Gastroesophageal sphincter (tissue), 4 donors: ENCODE results near the gene CRLF2. TPM values are rescaled to one million over a fixed set of nuclear protein-coding genes. Genes with fewer than 3 reads are reported as not detected.

Source experiments
- ATAC-seq: fragments of 150-250 bp; one replicate; pipeline ENCODE4 v1.9.1; 2016; ENCODE audit warnings: mild to moderate bottlenecking, moderate library complexity
- H3K27ac ChIP-seq, 4 donors: fragments of 200-600 bp; sonication (generic) in 3 of 4; 1 replicate in 3 of 4; 2 replicates in 1 of 4; pipeline ENCODE4 v1.5.1; 2016 to 2019
- H3K27me3 ChIP-seq: fragments of 200-600 bp; sonication (generic); one replicate; pipeline ENCODE4 v1.5.1; 2019
- H3K36me3 ChIP-seq, 2 donors: fragments of 200-600 bp; sonication (generic); one replicate each; pipeline ENCODE4 v1.5.1; 2019; ENCODE audit warnings: control low read depth in 1 of 2
- H3K4me1 ChIP-seq, 3 donors: fragments of 200-600 bp; sonication (generic); 1 replicate in 2 of 3; 2 replicates in 1 of 3; pipeline ENCODE4 v1.5.1; 2016 to 2019; ENCODE audit warnings: control low read depth in 2 of 3
- H3K4me3 ChIP-seq, 2 donors: fragments of 200-600 bp; sonication (generic); one replicate each; pipeline ENCODE4 v1.5.1; 2019; ENCODE audit warnings: mild to moderate bottlenecking in 1 of 2, moderate library complexity in 1 of 2
- H3K9me3 ChIP-seq, 3 donors: fragments of 200-600 bp; sonication (generic); one replicate each; pipeline ENCODE4 v1.5.1; 2017 to 2019; ENCODE audit warnings: control low read depth in 2 of 3
- CTCF ChIP-seq, 4 experiments: fragments of 200-600 bp in 2 of 4; fragments of 450-650 bp in 2 of 4; sonication (generic) in 1 of 4; IDR thresholded peaks; one replicate each; pipeline ENCODE4 v1.5.1; 2017 to 2019; ENCODE audit warnings: antibody characterized with exemption in 4 of 4, mild to moderate bottlenecking in 2 of 4, moderate library complexity in 2 of 4
- EP300 ChIP-seq: sonication (generic); formaldehyde crosslinking; IDR thresholded peaks from one replicate; pipeline ENCODE4 v1.6.1; 2017; ENCODE audit warnings: antibody characterized with exemption, mild to moderate bottlenecking
- POLR2A ChIP-seq, 2 donors: fragments of 450-650 bp; IDR thresholded peaks; one replicate each; pipeline ENCODE4 v1.6.1; 2017; ENCODE audit warnings: antibody characterized with exemption in 2 of 2, mild to moderate bottlenecking in 2 of 2, moderate library complexity in 1 of 2
- POLR2AphosphoS5 ChIP-seq: sonication (generic); formaldehyde crosslinking; IDR thresholded peaks from one replicate; pipeline ENCODE4 v1.6.1; 2017; ENCODE audit warnings: antibody characterized with exemption
- WGBS, 2 donors: methylation state at CpG; one replicate each; pipeline ENCODE4 v1.1.5; 2018; ENCODE audit warnings: low coverage in 1 of 2; 5-methylcytosine and 5-hydroxymethylcytosine counted together
- total RNA-seq, 4 donors: library from RNA; depleted of rRNA; stranded (reverse); fragments of >200 nt; gene quantifications; one replicate each; pipeline ENCODE4 v1.1.0, GENCODE V29; 2016

Gene CRLF2
- total RNA-seq, 4 donors from 2014 or later, result 0.93 to 2.3 (median 2.0) TPM; not detected in 1

- 62 to 67% methylated on average over 7 to 9 of the region's 10 CpGs for WGBS, 2 donors
- H3K27ac ChIP-seq, result no peak overlapping the region
Observed at GRCh38 chrX:1215123-1215823, 2.8 kb upstream of the CRLF2 start.

GRCh38 chrX:1213971-1214370, 1.5 kb upstream of the CRLF2 start:
- H3K4me1 ChIP-seq, result no peaks in the 10 kb centered on the region
- peaks cover 17% of the 10 kb centered on the region for H3K27me3 ChIP-seq
- ATAC-seq, result no peak
- H3K4me3 ChIP-seq, result no peak overlapping the region
- no peak for TF ChIP-seq POLR2A (IDR thresholded peaks at IDR 0.05)
- TF ChIP-seq POLR2AphosphoS5, result no peak
- TF ChIP-seq CTCF (IDR thresholded peaks at IDR 0.05), result no peak
- TF ChIP-seq EP300, result no peak
- no peaks in the 10 kb centered on the region for H3K9me3 ChIP-seq
- H3K36me3 ChIP-seq, result no peaks in the 10 kb centered on the region
- no peak overlapping the region for H3K27ac ChIP-seq
- 89% methylated on average over 9 of the region's 11 CpGs; no CpG with 5 or more reads in 1 of the 2 donors for WGBS, 2 donors

More at GRCh38 chrX:1215123-1215823, 2.8 kb upstream of the CRLF2 start:
- H3K4me1 ChIP-seq, result no peaks in the 10 kb centered on the region
- H3K9me3 ChIP-seq, result no peaks in the 10 kb centered on the region
- H3K27me3 ChIP-seq, result peaks cover 17% of the 10 kb centered on the region
- TF ChIP-seq EP300 (no peak), CTCF (IDR thresholded peaks at IDR 0.05) (no peak), POLR2AphosphoS5 (no peak), POLR2A (IDR thresholded peaks at IDR 0.05) (no peak)
- H3K36me3 ChIP-seq, result no peaks in the 10 kb centered on the region
- ATAC-seq, result no peak
- H3K4me3 ChIP-seq, result no peak overlapping the region

- Histone ChIP-seq H3K27ac (no peak overlapping the region), H3K36me3 (no peaks in the 10 kb centered on the region), H3K4me1 (peaks cover 0 to 7% (median 0%) of the 10 kb centered on the region in 3 donors), H3K27me3 (peaks cover 10% of the 10 kb centered on the region), H3K9me3 (no peaks in the 10 kb centered on the region), H3K4me3 (no peak overlapping the region)
- ATAC-seq, result no peak
- 90 to 100% methylated on average over 1 of the region's 1 CpG for WGBS, 2 donors
- no peak for TF ChIP-seq POLR2A (IDR thresholded peaks at IDR 0.05)
Observed at GRCh38 chrX:1210844-1211243, 1.6 kb downstream of the CRLF2 start.

GRCh38 chrX:1207496-1208025, 4.9 kb downstream of the CRLF2 start:
- no peak for TF ChIP-seq EP300
- TF ChIP-seq POLR2A (IDR thresholded peaks at IDR 0.05), result no peak
- no peak for TF ChIP-seq CTCF (IDR thresholded peaks at IDR 0.05)
- no peak for TF ChIP-seq POLR2AphosphoS5
- Histone ChIP-seq H3K9me3 (no peaks in the 10 kb centered on the region), H3K36me3 (no peaks in the 10 kb centered on the region), H3K4me3 (no peak overlapping the region), H3K4me1 (peaks cover 0 to 20% (median 9%) of the 10 kb centered on the region in 3 donors), H3K27ac (no peak overlapping the region), H3K27me3 (peaks cover 34% of the 10 kb centered on the region)
- WGBS, 2 donors, result 43 to 47% methylated on average over 13 to 15 of the region's 15 CpGs
- no peak for ATAC-seq

GRCh38 chrX:1205681-1206611, 6.5 kb downstream of the CRLF2 start:
- peak; percentile 71 for ATAC-seq
- H3K9me3 ChIP-seq, result no peaks in the 10 kb centered on the region
- peaks cover 0 to 20% (median 9%) of the 10 kb centered on the region in 3 donors for H3K4me1 ChIP-seq
- TF ChIP-seq POLR2A (IDR thresholded peaks at IDR 0.05), result no peak
- no peak for TF ChIP-seq EP300
- no peak for TF ChIP-seq POLR2AphosphoS5
- TF ChIP-seq CTCF (IDR thresholded peaks at IDR 0.05), result no peak
- peak overlapping the region in 1 of 4 donors; percentile 2 for H3K27ac ChIP-seq
- H3K27me3 ChIP-seq, result peaks cover 45% of the 10 kb centered on the region
- H3K36me3 ChIP-seq, result no peaks in the 10 kb centered on the region
- WGBS, 2 donors, result 1 to 3% methylated on average over 23 to 33 of the region's 33 CpGs
- H3K4me3 ChIP-seq, result peak overlapping the region; percentile 22 to 40
